ENCODE results near the gene BAAT. TPM values are rescaled to one million over a fixed set of nuclear protein-coding genes. Genes with fewer than 3 reads are reported as not detected.

BAAT gene
- total and polyA plus RNA-seq, 2 of the 13 experiments (the other 11 are each of a cell fraction or from before 2014, with no cell fraction given) = 0.71 to 7.9 TPM

DNA sequence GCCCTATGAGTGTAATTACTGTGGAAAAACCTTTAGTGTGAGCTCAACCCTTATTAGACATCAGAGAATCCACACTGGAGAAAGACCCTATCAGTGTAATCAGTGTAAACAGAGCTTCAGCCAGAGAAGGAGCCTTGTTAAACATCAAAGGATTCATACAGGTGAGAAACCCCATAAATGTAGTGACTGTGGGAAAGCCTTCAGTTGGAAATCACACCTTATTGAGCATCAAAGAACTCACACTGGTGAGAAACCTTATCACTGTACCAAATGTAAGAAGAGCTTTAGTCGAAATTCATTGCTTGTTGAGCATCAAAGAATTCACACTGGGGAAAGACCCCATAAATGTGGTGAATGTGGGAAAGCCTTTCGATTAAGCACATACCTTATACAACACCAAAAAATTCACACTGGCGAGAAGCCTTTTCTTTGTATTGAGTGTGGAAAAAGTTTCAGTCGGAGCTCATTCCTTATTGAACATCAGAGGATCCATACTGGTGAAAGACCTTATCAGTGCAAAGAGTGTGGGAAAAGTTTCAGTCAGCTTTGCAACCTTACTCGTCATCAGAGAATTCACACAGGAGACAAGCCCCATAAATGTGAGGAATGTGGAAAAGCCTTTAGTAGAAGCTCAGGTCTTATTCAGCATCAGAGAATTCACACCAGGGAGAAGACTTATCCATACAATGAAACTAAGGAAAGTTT, 23.7 kb upstream of the BAAT start (continued):
- TF ChIP-seq ZMYM4 (CRISPR knock-in tag; IDR thresholded peaks at IDR 0.05) (no peak), RBFOX2 (IDR thresholded peaks at IDR 0.05; ENCODE audit: low read depth, low read length) (peak; percentile 55), MAFG (CRISPR knock-in tag; IDR thresholded peaks at IDR 0.05) (no peak), FOSL1 (CRISPR knock-in tag; IDR thresholded peaks at IDR 0.05; ENCODE audit: borderline replicate concordance) (no peak), SP140L (CRISPR knock-in tag; IDR thresholded peaks at IDR 0.05; ENCODE audit: borderline replicate concordance) (no peak), ZBTB21 (CRISPR knock-in tag; IDR thresholded peaks at IDR 0.05) (no peak), ZKSCAN8 (CRISPR knock-in tag; IDR thresholded peaks at IDR 0.05; ENCODE audit: borderline replicate concordance) (no peak), RXRA (CRISPR knock-in tag; IDR thresholded peaks at IDR 0.05) (no peak), ELF3 (CRISPR knock-in tag; IDR thresholded peaks at IDR 0.05) (no peak), ZNF235 (CRISPR knock-in tag; IDR thresholded peaks at IDR 0.05; ENCODE audit: borderline replicate concordance) (no peak), RFXAP (CRISPR knock-in tag; IDR thresholded peaks at IDR 0.05; ENCODE audit: borderline replicate concordance) (no peak), ZSCAN30 (CRISPR knock-in tag; IDR thresholded peaks at IDR 0.05) (no peak), MED13 (CRISPR knock-in tag; IDR thresholded peaks at IDR 0.05) (no peak), ZNF234 (CRISPR knock-in tag; conservative IDR thresholded peaks at IDR 0.05) (no peak)
- TF ChIP-seq, protein P1, sequence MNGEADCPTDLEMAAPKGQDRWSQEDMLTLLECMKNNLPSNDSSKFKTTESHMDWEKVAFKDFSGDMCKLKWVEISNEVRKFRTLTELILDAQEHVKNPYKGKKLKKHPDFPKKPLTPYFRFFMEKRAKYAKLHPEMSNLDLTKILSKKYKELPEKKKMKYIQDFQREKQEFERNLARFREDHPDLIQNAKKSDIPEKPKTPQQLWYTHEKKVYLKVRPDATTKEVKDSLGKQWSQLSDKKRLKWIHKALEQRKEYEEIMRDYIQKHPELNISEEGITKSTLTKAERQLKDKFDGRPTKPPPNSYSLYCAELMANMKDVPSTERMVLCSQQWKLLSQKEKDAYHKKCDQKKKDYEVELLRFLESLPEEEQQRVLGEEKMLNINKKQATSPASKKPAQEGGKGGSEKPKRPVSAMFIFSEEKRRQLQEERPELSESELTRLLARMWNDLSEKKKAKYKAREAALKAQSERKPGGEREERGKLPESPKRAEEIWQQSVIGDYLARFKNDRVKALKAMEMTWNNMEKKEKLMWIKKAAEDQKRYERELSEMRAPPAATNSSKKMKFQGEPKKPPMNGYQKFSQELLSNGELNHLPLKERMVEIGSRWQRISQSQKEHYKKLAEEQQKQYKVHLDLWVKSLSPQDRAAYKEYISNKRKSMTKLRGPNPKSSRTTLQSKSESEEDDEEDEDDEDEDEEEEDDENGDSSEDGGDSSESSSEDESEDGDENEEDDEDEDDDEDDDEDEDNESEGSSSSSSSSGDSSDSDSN (CRISPR knock-in tag; IDR thresholded peaks at IDR 0.05) = no peak
- TF ChIP-seq, protein P2, sequence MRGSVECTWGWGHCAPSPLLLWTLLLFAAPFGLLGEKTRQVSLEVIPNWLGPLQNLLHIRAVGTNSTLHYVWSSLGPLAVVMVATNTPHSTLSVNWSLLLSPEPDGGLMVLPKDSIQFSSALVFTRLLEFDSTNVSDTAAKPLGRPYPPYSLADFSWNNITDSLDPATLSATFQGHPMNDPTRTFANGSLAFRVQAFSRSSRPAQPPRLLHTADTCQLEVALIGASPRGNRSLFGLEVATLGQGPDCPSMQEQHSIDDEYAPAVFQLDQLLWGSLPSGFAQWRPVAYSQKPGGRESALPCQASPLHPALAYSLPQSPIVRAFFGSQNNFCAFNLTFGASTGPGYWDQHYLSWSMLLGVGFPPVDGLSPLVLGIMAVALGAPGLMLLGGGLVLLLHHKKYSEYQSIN (CRISPR knock-in tag; IDR thresholded peaks at IDR 0.05; ENCODE audit: borderline replicate concordance) = no peak
- TF ChIP-seq, protein P3, sequence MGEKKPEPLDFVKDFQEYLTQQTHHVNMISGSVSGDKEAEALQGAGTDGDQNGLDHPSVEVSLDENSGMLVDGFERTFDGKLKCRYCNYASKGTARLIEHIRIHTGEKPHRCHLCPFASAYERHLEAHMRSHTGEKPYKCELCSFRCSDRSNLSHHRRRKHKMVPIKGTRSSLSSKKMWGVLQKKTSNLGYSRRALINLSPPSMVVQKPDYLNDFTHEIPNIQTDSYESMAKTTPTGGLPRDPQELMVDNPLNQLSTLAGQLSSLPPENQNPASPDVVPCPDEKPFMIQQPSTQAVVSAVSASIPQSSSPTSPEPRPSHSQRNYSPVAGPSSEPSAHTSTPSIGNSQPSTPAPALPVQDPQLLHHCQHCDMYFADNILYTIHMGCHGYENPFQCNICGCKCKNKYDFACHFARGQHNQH (CRISPR knock-in tag; IDR thresholded peaks at IDR 0.05) = no peak
- TF ChIP-seq, protein P4, sequence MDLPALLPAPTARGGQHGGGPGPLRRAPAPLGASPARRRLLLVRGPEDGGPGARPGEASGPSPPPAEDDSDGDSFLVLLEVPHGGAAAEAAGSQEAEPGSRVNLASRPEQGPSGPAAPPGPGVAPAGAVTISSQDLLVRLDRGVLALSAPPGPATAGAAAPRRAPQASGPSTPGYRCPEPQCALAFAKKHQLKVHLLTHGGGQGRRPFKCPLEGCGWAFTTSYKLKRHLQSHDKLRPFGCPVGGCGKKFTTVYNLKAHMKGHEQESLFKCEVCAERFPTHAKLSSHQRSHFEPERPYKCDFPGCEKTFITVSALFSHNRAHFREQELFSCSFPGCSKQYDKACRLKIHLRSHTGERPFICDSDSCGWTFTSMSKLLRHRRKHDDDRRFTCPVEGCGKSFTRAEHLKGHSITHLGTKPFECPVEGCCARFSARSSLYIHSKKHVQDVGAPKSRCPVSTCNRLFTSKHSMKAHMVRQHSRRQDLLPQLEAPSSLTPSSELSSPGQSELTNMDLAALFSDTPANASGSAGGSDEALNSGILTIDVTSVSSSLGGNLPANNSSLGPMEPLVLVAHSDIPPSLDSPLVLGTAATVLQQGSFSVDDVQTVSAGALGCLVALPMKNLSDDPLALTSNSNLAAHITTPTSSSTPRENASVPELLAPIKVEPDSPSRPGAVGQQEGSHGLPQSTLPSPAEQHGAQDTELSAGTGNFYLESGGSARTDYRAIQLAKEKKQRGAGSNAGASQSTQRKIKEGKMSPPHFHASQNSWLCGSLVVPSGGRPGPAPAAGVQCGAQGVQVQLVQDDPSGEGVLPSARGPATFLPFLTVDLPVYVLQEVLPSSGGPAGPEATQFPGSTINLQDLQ (CRISPR knock-in tag; IDR thresholded peaks at IDR 0.05) = no peak

Measured in HepG2 (cell line).